Measurements from ENCODE around the gene OR52I2.
A peak's percentile ranks its signal among the peaks of the same experiment; 100 is the strongest.

OR52I2 gene

GRCh38 chr11:4581443-4581842 is at the start of gene OR52I2:
Gene OR52I2 (plus strand): TSS chr11:4581743.
- DNase-seq: no peak
- in situ Hi-C loops (cut with MboI; ENCODE audit: low pct_unique_long_range_greater_than_20kb, low sequenced_read_pairs): no loop called here

GRCh38 chr11:4539603-4540219 is 41.8 kb upstream of the OR52I2 start:
- in situ Hi-C loops (cut with MboI; ENCODE audit: low pct_unique_long_range_greater_than_20kb, low sequenced_read_pairs): loop anchor here (25.0 kb wide), 1 partner anchor 352 kb away; no protein-coding TSS in a partner anchor
- DNase-seq: peak; percentile 54

GRCh38 chr11:4541071-4541470 is 40.5 kb upstream of the OR52I2 start:
- no peak for DNase-seq
- in situ Hi-C loops (cut with MboI; ENCODE audit: low pct_unique_long_range_greater_than_20kb, low sequenced_read_pairs): loop anchor here (25.0 kb wide), 1 partner anchor 354 kb away; no protein-coding TSS in a partner anchor

- in situ Hi-C loops (cut with MboI; ENCODE audit: low pct_unique_long_range_greater_than_20kb, low sequenced_read_pairs): loop anchor here (25.0 kb wide), 1 partner anchor 356 kb away; no protein-coding TSS in a partner anchor
- DNase-seq: no peak
These were observed 38.0 kb upstream of the OR52I2 start for GRCh38 chr11:4543561-4543960.

GRCh38 chr11:4544891-4545290 is 36.7 kb upstream of the OR52I2 start, which contains the start of gene OR52M1:
Gene OR52M1 (plus strand): TSS chr11:4545191. CDS start chr11:4545191, 0 bp downstream.
- no peak for DNase-seq
- in situ Hi-C loops (cut with MboI; ENCODE audit: low pct_unique_long_range_greater_than_20kb, low sequenced_read_pairs): loop anchor here (25.0 kb wide), 1 partner anchor 358 kb away; no protein-coding TSS in a partner anchor

GRCh38 chr11:4546878-4547277 is 34.7 kb upstream of the OR52I2 start:
- DNase-seq: no peak
- in situ Hi-C loops (cut with MboI; ENCODE audit: low pct_unique_long_range_greater_than_20kb, low sequenced_read_pairs): loop anchor here (25.0 kb wide), 1 partner anchor 360 kb away; no protein-coding TSS in a partner anchor

GRCh38 chr11:4547416-4547815 is 34.1 kb upstream of the OR52I2 start:
- in situ Hi-C loops (cut with MboI; ENCODE audit: low pct_unique_long_range_greater_than_20kb, low sequenced_read_pairs): loop anchor here (25.0 kb wide), 1 partner anchor 360 kb away; no protein-coding TSS in a partner anchor
- DNase-seq: no peak

- in situ Hi-C loops (cut with MboI; ENCODE audit: low pct_unique_long_range_greater_than_20kb, low sequenced_read_pairs): no loop called here
- peak; percentile 55 for DNase-seq
These were observed 30.1 kb upstream of the OR52I2 start for GRCh38 chr11:4551346-4551979.

GRCh38 chr11:4559527-4560440 is 21.8 kb upstream of the OR52I2 start:
- in situ Hi-C loops (cut with MboI; ENCODE audit: low pct_unique_long_range_greater_than_20kb, low sequenced_read_pairs): no loop called here
- no peak for DNase-seq

GRCh38 chr11:4560467-4560866 is 21.1 kb upstream of the OR52I2 start:
- in situ Hi-C loops (cut with MboI; ENCODE audit: low pct_unique_long_range_greater_than_20kb, low sequenced_read_pairs): no loop called here

GRCh38 chr11:4565371-4565770 is 16.2 kb upstream of the OR52I2 start:
- no peak for DNase-seq
- in situ Hi-C loops (cut with MboI; ENCODE audit: low pct_unique_long_range_greater_than_20kb, low sequenced_read_pairs): no loop called here

More at GRCh38 chr11:4560467-4560866, 21.1 kb upstream of the OR52I2 start:
- DNase-seq: no peak

GRCh38 chr11:4569075-4569474 is 12.5 kb upstream of the OR52I2 start:
- in situ Hi-C loops (cut with MboI; ENCODE audit: low pct_unique_long_range_greater_than_20kb, low sequenced_read_pairs): no loop called here
- DNase-seq: no peak

GRCh38 chr11:4576880-4577279 is 4.7 kb upstream of the OR52I2 start:
- no peak for DNase-seq
- in situ Hi-C loops (cut with MboI; ENCODE audit: low pct_unique_long_range_greater_than_20kb, low sequenced_read_pairs): no loop called here

GRCh38 chr11:4577761-4578160 is 3.8 kb upstream of the OR52I2 start:
- no peak for DNase-seq
- in situ Hi-C loops (cut with MboI; ENCODE audit: low pct_unique_long_range_greater_than_20kb, low sequenced_read_pairs): no loop called here

- DNase-seq: no peak
- in situ Hi-C loops (cut with MboI; ENCODE audit: low pct_unique_long_range_greater_than_20kb, low sequenced_read_pairs): no loop called here
These were observed 2.9 kb upstream of the OR52I2 start for GRCh38 chr11:4578624-4579023.

- in situ Hi-C loops (cut with MboI; ENCODE audit: low pct_unique_long_range_greater_than_20kb, low sequenced_read_pairs): no loop called here
- DNase-seq: no peak
These were observed 1.4 kb upstream of the OR52I2 start for GRCh38 chr11:4580124-4580523.

GRCh38 chr11:4589017-4589416 is 7.5 kb downstream of the OR52I2 start:
- DNase-seq: no peak
- in situ Hi-C loops (cut with MboI; ENCODE audit: low pct_unique_long_range_greater_than_20kb, low sequenced_read_pairs): no loop called here

GRCh38 chr11:4593739-4594138 is 12.2 kb downstream of the OR52I2 start, which contains the start of gene OR52I1:
Gene OR52I1 (plus strand): TSS chr11:4594039. CDS start chr11:4594039, 0 bp downstream.
- in situ Hi-C loops (cut with MboI; ENCODE audit: low pct_unique_long_range_greater_than_20kb, low sequenced_read_pairs): no loop called here
- DNase-seq: no peak

- in situ Hi-C loops (cut with MboI; ENCODE audit: low pct_unique_long_range_greater_than_20kb, low sequenced_read_pairs): no loop called here
- DNase-seq: no peak
These were observed 23.5 kb downstream of the OR52I2 start for GRCh38 chr11:4605057-4605456.

Data from KBM-7 (cell line).